Stimulated activated CD8-positive, alpha-beta memory T cell treated with anti-CD3 and anti-CD28 coated beads, Interleukin-7, amount 100 ng/mL, for 1 hour (primary cell): ENCODE data around the gene ZMAT5.
"Not testable (repeated sequence)": the region's sequence is repeated elsewhere in the genome, so short reads cannot be mapped to it uniquely, and the experiment has no call there.

Source experiments
- DNase-seq, 2 donors: peaks; one replicate each; pipeline ENCODE4 v3.0.0-alpha.2; 2020; ENCODE audit warnings: low read depth in 2 of 2

Gene ZMAT5

DNA sequence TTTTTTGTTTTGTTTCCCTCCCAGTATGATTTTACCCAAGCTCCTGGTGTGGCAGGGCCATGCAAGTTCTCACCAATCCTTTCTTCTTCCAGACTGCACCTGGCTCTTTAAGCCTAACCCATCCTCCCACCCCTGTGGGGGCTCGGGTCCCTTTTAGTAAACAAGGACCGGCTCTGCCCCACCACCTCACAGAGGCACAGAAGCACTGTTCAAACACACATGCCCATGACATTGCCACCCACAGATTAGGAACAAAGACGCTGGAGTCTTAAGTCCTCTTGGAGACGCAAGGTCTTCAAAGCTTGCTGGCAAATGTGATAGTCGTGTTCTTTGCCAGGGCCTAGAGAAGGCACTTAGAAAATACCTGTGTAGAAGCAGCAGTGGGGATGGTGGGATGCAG is 19.2 kb upstream of the ZMAT5 start:
- no peak for DNase-seq

DNA sequence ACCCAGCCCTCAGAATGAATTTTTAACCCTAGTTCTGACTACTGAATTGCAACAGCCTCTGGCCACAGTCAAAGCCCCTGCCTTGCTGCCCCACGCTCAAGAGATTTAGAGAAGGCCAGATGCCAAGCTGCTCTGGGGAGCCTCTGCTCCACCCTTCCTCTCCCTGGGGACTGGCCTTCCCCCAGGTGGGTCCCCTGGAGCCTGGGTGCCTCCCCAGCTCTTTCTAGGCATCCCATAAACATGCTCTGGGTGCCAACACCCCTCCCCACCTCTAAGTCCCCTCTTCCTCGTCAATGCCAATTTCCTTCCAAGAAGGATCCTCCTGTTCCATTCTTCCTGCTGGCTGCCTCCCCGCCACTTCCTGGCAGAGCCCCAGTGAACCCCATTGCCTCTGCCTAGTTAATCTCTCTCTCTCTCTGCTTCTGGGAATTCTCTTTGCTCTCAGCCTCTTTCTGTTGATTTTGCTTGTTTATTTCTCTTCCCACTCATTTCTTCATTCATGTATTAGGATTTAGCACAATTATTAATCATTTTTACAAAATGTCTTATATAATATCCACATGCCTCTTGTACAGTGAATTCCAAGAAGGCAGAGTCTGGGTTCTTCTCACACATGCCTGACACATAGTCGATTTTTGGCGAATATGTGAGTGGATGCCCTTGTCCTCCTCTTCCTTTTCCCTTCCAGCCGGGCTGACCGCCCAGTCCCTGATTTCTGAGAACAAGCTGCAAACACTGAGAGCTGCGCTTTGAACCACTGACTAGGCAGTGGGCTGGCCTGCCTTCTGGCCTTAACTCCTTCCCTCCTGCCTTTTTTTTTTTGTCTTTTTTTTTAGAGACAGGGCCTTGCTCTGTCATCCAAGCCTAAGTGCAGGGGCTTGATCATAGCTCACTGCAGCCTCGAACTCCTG is 17.9 kb upstream of the ZMAT5 start:
- no peak for DNase-seq

DNA sequence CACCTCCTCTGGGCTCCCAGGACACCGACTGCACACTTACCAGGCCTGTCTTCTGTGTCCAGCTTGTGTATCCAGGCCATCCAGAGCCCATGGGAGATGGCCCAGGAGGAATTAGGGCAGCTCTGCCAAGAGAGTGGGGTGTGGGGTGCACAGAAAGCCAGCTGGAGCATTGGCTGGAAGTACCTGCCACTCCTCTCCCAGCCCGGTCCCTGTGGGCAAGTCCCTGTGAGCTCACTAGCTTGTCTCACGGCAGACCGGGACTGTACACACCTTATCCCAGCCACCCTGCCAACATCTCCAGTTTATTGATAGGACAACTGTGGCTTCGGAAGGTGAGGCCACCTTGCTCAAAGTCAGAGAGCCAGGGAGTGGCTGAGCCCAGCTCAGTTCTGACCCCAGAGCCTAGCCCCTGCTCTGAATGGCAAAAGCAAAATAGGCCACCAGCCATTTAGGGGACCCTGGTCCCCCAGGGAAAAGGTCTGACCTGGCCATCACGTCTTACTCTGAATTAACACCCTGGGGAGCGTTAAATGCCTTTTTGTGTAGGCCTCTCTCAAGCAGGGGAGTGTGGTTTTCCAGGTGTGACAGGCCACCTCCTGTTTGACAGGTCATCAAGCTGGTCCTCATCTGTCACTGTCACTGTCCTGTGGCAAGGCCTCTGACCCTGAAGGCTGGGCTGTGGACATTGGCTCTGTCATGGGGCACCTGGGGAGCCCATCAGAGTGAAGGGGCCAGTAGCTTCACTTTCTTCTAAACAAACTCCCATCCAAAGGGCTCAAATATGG is 15.4 kb upstream of the ZMAT5 start:
- DNase-seq: no peak

DNA sequence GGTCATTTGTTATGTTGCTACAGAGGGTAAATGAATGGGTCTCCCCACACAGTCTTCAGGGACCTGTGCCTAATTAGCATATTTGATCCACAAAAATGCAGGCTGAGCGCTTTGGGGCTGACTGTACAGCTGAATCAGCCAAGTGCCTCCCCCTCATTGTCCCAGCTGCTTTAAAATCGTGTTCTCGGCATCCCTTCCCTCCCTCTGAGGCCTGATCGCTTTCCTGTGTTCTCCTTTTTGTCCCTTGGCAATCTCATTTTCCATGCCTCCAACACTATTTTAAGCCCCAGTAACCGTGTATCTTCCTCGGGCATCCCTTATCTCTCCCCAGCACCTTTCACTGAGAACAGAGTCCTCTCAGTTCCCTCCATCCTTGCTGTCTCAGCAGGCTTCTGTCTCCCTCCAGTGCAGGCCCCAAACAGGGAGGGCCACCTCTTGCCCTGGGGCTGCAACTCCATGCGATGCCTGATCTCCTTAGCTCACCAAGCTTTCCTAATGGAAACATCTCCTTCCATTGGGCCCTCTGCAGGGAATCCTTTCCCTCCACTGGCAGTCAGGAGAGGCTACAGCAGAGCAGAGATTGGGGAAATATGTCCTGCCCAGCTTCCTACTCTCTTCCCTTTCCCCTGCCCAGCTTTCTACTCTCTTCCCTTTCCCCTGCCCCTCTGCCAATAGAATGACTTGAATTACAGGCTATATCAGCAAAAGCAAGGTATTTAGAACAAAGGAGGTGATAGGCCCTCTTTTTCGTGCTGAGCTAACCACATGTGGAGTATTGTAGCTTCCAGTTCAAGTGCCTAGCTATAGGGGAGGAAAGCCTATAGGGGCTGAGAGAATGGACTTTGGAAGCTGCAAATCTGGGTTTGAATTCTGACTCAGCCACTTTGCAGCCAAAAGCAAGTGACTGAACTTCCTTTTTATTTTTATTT is 14.2 kb upstream of the ZMAT5 start:
- no peak for DNase-seq

DNA sequence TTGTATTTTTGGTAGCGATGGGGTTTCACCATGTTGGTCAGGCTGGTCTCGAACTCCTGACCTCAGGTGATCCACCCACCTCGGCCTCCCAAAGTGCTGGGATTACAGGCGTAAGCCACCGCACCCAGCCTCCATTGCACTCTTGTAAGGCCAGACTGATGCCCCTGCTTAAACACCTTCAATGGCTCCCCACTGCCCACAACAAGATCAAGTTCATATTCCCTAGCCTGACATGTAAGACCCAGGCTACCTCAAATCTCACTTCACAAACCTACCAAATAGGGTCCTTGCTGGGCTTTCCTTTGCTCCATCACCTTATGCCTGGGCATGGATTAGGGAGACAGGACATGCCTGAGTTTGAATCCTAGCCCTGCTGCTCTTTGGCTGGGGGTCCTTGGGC is 13.4 kb upstream of the ZMAT5 start:
- no peak for DNase-seq

DNA sequence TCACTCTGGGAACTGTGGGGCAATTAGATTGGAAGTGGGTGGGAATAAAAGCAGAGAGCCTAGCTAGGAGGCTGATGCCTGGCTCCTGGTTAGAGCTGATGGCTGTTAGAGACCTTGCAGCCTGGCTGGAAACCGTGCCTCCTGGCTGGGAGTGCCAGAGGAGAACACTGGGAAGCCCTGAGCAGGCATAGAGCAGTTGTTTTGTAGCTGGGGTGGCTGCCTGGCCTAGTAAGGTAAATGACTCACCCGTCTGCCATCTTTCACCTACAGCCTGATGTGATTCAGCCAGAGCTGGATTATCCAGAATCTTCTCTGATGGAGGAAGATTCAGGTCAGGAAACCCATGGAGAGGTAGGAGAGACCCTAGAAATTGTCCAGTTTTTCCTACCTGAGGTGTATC is 6.4 kb upstream of the ZMAT5 start:
- DNase-seq: no peak

DNA sequence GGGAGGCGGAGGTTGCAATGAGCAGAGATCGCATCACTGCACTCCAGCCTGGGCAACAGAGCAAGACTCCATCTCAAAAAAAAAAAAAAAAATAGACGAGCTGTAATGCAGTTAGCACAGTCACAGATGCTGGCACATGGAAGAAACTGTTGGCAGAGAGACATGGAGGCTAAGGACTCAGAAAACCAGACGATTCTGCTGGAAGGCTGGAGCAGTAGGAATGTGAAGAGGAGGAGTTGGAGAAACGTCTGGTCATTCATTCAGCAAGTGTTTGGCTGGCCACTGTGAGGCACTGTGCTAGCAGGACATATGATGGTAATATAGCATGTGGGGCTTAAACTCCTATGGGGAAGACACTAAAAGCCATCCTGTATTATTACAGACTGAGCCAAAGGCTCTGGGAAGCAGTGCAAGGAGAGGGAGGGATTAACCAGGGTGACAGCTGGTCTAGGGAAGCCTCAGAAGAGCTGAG is 5.4 kb upstream of the ZMAT5 start:
- DNase-seq: no peak

DNA sequence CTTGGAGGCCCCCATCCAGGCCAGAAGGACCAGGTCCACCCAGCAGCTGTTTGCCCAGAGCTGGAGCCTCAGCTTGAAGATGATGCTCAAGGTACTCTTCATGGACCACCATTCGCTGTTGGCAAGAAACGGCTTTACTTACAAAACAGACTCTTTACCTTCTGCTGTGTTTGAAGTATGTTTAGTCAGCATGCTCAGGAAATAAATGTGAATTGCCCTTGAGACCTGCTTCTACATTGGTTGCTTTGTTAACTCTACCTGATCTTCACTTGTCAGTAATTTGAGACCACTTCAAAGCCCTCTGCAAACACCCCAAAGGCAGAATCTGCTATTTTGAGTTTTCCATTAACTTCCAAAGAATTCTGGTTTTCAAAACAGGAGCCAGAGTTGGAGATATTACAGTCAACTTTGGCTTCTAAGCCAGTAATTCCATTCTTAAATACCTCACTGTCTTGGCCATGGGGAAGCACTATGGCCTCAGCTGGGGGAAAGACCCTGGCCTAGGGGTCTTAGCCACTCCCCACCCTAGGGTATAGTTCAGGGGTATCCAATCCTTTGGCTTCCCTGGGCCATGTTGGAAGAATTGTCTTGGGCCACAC is 3.0 kb upstream of the ZMAT5 start:
- no peak for DNase-seq

DNA sequence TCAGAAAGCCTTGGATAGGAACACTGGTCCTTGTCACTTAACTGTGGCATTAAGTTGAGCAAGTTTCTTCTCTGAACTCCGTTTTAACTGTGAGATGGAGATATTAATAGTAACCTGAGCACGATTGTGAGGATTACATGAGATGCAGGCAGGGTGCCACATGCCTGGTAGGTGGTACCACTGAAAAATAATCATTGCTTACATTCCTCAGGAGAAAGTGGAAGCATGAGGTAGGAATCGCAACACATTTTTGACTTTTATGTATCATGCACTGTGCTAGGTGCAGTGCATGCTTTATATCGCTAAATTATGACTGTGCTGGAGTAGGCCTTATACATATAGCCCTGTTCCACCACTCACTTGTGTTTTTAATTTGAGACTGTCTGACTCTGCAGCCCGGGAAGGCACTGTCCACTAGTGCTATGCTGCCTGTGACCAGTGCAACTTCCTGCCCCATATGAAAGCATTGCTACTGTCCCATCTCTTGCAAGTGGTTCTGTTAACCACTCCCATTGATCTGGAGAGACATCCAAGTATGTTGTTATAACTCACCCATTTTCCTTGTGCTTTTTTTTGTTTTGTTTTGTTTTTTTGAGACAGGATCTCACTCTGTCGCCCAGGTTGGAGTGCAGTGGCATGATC is 1.4 kb upstream of the ZMAT5 start:
- no peak for DNase-seq

DNA sequence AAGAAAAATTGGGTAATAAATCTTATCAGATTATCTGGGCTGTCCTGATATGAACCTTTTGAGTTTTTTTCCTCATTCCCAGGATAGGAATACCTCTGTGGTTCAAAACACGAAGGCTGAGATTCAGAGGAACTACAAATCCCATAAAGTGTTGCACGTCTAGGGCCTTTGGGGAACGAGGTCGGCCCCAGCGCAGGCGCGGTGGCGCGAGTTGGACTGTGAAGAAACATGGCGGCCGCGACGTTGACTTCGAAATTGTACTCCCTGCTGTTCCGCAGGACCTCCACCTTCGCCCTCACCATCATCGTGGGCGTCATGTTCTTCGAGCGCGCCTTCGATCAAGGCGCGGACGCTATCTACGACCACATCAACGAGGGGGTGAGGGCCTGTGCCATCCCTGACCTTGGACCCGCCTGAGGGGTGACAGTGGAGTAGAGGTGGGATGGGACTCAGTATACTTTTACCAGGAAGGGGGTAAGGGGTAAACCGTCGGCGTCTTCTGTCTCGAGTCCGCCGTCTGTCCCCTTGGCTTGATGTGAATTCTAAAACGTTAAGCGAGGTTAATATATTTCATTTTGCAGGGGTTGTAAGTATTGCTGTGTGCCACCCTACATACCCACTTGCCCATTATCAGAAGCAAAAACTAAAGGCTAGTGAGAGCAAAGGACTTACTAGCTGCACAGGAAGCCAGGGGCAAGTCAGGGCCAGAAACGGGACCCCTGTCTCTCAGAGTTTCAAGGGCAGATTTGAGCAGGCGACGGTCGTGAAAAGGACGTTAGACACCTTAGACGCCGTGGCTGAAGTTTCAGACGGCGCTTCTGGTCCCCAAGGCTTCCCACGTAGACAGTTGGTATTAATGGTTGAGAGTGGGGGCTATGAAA is 604 bp upstream of the ZMAT5 start, which contains the start of gene UQCR10:
UQCR10 (plus strand) TSS at position 199 of the 881 bp plus-strand sequence; CDS start at position 229, 30 bp downstream.
- peak; percentile 74 to 81 for DNase-seq

DNA sequence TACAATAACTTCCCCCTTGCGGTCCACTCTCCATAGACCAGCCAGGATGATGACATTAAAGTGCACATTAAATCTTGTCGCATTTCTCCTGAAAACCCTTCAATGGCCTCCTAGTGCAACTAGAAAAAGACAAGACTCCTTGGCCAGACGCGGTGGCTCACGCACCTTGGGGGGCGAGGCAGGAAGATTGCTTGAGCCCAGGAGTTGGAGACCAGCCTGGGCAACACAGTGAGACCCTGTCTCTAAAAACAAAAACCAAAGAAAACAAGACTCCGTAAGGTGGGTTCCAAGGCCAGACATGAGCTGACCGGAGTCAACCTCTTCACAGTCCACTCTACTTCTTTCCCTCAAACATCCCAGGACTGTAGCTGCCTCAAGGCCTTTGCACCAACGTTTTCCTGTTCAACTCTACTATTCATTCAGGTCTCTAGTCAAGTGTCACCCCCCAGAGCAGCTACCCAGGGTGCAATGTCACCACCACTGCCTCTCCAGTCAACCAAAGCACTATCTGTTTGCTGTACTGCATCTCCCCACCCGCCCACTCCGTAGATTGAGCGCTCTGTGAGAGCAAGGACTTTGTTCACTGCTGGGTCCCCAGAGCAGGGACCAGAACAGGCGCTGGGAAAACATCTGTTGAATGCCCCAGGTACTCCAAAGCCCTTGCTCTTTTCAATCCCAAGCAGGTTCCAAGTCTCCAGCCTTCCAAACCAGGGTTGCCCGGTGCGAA is 739 bp downstream of the ZMAT5 start:
- no peak for DNase-seq

DNA sequence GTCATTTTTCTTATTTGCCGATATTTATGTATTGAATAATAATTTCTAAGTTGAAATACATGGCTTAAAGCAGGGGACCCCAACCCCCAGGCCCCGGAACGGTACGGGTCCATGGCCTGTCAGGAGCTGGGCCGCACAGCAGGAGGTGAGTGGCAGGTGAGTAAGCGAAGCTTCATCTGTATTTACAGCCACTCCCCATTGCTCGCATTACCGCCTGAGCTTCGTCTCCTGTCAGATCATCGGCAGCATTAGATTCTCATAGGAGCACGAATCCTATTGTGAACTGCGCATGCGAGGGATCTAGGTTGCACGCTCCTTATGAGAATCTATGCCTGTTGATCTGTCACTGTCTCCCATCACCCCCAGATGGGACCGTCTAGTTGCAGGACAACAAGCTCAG is 4.5 kb downstream of the ZMAT5 start:
- no peak for DNase-seq

DNA sequence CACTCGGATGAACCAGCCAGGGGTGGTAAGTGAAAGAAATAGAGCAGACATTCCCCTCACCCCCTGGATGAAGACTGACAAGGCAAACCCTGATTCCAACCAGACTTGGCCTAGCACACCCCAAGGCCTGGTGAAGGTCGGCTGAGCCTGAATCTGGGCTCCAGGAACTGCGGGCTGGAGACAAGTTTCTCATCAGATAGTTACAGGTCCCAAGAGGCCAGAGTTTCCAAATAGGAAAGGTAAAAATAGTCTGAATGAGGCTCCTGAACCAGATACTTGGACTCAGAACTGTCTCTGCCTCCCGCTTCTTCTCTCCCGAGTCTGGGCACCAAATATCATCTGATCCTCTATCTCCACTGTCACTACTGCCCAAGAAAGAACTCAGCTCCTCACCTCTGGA is 7.8 kb downstream of the ZMAT5 start:
- no peak for DNase-seq

DNA sequence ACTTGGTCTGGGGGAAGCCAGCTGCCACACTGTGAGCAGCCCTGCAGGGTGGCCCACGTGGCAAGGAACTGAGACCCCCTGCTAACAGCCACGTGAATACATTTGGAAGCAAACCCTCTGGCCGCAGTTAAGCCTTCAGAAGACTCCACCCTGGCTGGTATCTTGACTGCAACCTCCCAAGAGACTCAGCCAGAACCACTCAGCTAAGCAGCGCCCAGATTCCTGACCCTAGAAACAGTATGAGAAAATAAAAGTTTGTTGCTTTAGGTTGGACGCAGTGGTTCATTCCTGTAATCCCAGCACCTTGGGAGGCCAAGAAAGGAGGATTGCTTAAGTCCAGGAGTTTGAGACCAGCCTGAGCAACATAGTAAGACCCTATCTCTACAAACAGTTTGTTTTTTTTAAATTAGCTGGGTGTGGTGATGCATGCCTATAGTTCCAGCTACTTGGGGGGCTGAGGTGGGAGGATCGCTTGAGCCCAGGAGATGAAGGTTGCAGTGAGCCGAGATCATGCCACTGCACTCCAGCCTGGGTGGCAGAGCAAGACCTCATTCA is 8.7 kb downstream of the ZMAT5 start:
- no peak for DNase-seq

DNA sequence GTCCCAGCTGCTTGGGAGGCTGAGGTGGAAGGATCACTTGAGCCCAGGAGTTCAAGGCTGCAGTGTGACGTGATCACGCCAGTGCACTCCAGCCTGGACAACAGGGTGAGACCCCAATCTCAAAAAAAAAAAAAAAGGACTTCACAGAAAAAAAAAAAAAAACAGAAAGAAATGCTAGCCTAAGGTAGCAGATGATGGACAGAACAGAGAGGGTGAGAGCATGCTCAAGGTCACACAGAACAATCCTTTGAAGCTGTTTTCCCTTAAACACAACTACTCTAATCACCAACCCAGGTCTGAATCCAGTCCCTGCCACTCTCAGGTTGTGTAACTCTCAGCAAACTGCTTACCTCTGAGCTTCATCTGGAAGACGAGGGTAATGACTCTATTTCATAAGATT is 9.7 kb downstream of the ZMAT5 start:
- DNase-seq: no peak

DNA sequence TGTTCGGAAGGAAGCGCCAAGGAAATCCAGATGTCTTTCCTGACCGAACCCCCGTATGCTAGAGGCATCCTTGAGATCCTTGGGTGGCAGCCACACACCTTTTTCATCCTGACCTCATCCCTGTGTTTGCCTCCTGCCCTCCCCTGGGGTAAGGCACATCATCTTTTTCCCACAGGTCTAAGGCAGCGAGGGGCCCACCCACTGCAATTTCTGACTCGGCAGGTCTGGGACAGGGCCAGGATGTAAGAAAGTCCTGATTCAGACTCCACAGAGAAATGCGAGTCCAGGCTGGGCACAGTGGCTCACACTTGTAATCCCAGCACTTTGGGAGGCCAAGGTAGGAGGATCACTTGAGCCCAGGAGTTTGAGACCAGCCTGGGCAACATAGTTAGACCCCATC is 10.5 kb downstream of the ZMAT5 start:
- no peak for DNase-seq

DNA sequence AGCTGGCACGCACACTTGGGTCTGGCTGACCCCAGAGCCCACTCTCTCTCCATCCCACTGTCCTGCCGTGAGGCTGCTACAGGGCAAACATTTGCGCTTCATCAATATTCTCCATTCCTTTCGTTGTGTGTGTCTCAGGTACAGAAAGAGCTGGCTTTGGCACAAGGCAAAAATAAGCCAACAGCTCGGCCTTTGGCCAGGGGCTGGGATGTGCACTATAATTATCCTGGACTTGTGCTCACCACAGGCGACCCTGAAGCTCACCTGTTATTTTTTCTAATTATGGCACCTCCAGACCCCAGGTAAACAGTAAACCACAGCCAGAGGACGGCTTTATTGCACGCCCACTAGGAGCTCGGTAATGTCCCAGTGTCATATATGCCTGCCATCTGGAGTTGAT is 10.9 kb downstream of the ZMAT5 start:
- no peak for DNase-seq

DNA sequence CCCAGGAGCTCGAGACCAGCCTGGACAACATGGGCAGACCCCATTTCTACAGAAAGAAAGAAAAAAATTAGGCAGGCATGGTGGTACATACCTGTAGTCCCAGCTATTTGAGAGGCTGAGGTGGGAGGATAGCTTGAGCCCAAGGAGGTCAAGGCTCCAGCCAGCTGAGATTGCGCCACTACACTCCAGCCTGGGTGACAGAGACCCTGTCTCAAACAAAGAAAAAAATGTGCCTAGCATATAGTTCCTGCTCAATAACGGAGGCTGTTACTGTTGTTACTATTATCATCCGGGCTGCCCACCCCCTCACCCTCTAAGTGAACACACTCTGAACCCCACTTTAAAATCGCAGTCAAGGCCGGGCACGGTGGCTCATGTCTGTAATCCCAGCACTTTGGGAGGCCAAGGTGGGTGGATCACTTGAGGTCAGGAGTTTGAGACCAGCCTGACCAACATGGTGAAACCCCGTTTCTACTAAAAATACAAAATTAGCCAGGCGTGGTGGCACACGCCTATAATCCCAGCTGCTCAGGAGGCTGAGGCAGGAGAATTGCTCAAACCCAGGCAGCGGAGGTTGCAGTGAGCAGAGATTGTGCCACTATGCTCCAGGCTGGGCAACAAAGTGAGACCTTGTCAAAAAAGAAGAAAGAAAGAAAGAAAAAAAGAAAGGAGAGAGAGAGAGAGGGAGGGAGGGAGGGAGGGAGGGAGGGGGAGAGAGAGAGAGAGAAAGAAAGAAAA is 12.0 kb downstream of the ZMAT5 start:
- not testable (repeated sequence) for DNase-seq
